Ovary (tissue), 9 donors: Measurements from ENCODE around the gene BTG2. TPM values are rescaled to one million over a fixed set of nuclear protein-coding genes. Genes with fewer than 3 reads are reported as not detected.

Experiments used
- DNase-seq, 5 donors: peaks; one replicate each; pipeline ENCODE4 v3.0.0-alpha.2; 2019 to 2020
- H3K27ac ChIP-seq, 2 donors: fragments of 200-600 bp; one replicate each; pipeline versions ENCODE4 v1.5.1 to v1.8.0; 2019 to 2022
- H3K27me3 ChIP-seq: fragments of 200-600 bp; one replicate; pipeline ENCODE4 v1.8.0; 2022
- H3K36me3 ChIP-seq: fragments of 200-600 bp; sonication (generic); one replicate; pipeline ENCODE4 v1.5.1; 2019
- H3K4me1 ChIP-seq: one replicate; pipeline ENCODE4 v1.8.1; 2013; ENCODE audit warnings: mild to moderate bottlenecking, moderate library complexity; ENCODE audit not compliant: insufficient read depth
- H3K4me3 ChIP-seq: fragments of 200-600 bp; sonication (generic); one replicate; pipeline ENCODE4 v1.5.1; 2017
- H3K9me3 ChIP-seq, 2 donors: fragments of 200-600 bp in 1 of 2; sonication (generic) in 1 of 2; one replicate each; pipeline versions ENCODE4 v1.5.1 to v1.8.1; 2013 to 2019; ENCODE audit warnings: mild to moderate bottlenecking in 1 of 2, moderate library complexity in 1 of 2
- EP300 ChIP-seq: sonication (generic); formaldehyde crosslinking; IDR thresholded peaks from one replicate; pipeline ENCODE4 v1.6.1; 2017; ENCODE audit warnings: antibody characterized with exemption
- POLR2A ChIP-seq: fragments of 450-650 bp; IDR thresholded peaks from one replicate; pipeline ENCODE4 v1.6.1; 2017; ENCODE audit warnings: antibody characterized with exemption, mild to moderate bottlenecking, moderate library complexity
- WGBS, 3 donors: extraction: QIAGEN DNeasy Blood & Tissue Kit in 1 of 3; methylation state at CpG; one replicate each; pipeline versions ENCODE4 v1.1.5 to v1.1.7; 2013 to 2017; 5-methylcytosine and 5-hydroxymethylcytosine counted together
- intact Hi-C, 4 donors: fragments of 100-400 bp; cut with DNase I; formaldehyde crosslinking; loops; one replicate each; pipeline versions ENCODE4 v1.11.0 to v1.15.1; 2022 to 2023
- polyA plus RNA-seq, 2 donors: library from polyadenylated mRNA; stranded (reverse); fragments of 200-250 nt in 1 of 2; fragments of 350-450 nt in 1 of 2; fragmentation: Illumina TruSeq in 1 of 2; extraction: RNeasy Lipid Tissue Mini Kit (QIAGEN cat#74804) in 1 of 2; gene quantifications; one replicate each; pipeline ENCODE4 v1.2.3, GENCODE V29; 2013 to 2014
- small RNA-seq: library from RNA; depleted of rRNA; stranded (forward); fragments of <200 nt; gene quantifications from one replicate; pipeline ENCODE3, GENCODE V24; 2016
- total RNA-seq, 7 donors: library from RNA; depleted of rRNA in 2 of 7; stranded (reverse); fragments of >200 nt in 2 of 7; fragmentation: NEBNext Ultra II Directional in 3 of 7; extraction: Animal tissue kit (Norgen Biotek cat#: 25700) in 3 of 7; gene quantifications; one replicate each; pipeline versions ENCODE4 v1.1.0 to v1.2.4, GENCODE V29; 2016 to 2023
- TF ChIP-seq, protein P1 (sequence below), 3 donors: fragments of 450-650 bp in 2 of 3; fragments of 200-600 bp in 1 of 3; IDR thresholded peaks; one replicate each; pipeline versions ENCODE4 v1.5.1 to v1.8.0; 2016 to 2022; ENCODE audit warnings: antibody characterized with exemption in 3 of 3, mild to moderate bottlenecking in 1 of 3
- donor health status: DM: no; HTN: no; CAD: no; lungs with moderate emphysema.
- donor health status: DM: no; HTN: no; CAD: no.
- donor health status: Bipolar disorder and iron deficiency.
- donor health status: DM: yes; HTN: yes; CAD: no.
- donor health status: DM: no; HTN: no; CAD: no.
- donor health status: DM: yes; HTN: yes; CAD: no.

The BTG2 gene
- total and polyA plus RNA-seq, 9 donors = 113 to 395 (median 202) TPM

DNA sequence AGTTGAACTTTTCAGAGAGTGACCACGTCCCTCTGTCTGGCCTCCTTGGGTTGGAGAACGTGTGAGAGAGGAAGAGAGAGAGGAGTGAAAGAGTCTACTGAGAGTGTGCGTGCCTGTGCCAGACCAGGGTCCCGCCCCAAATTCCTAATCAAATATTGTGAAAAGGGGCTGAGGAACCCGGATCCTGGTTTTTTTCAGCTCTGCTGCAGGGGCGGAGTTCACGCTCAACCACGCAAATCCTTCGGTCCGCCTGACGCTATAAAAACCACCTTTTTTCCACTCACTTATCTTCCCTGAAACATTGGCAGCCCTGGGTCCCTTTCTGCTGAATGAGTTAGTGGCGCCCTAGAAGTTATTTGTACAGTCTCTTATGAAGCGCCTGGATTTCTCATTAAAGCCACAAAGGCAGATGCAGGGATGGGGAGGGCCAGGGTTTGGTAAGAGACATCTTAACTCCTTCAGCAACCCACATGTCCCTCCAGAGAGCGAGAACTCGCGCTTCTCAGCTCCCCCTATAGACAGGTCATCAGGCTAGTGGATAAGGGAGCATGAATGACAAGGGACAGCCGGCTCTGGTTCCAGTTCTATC lies 45.8 kb downstream of the BTG2 start, which contains the start of gene FMOD:
FMOD (minus strand) TSS at position 86 of the 589 bp plus-strand sequence. CDS start 2,852 bp downstream, outside the sequence.
- WGBS, 3 donors = 3 to 8% (median 3%) methylated on average over 17 of the region's 17 CpGs
- Histone ChIP-seq H3K4me3 (peak within 1 kb of the TSS; percentile 46), H3K9me3 (no peaks in the 10 kb centered on the region), H3K27ac (peak within 1 kb of the TSS; percentile 58 to 72), H3K27me3 (no peaks in the 10 kb centered on the region), H3K4me1 (peaks cover 6% of the 10 kb centered on the region), H3K36me3 (no peaks in the 10 kb centered on the region)
- intact Hi-C loops = no loop called here
- TF ChIP-seq EP300 (no peak), POLR2A (peak; percentile 36)
- peak; percentile 78 to 89 (median 80) for DNase-seq

GRCh38 chr1:203353486-203353885 lies 48.2 kb downstream of the BTG2 start:
- H3K4me1 ChIP-seq = peaks cover 6% of the 10 kb centered on the region
- H3K27ac ChIP-seq = no peak overlapping the region
- TF ChIP-seq EP300 = no peak
- TF ChIP-seq, protein P1, sequence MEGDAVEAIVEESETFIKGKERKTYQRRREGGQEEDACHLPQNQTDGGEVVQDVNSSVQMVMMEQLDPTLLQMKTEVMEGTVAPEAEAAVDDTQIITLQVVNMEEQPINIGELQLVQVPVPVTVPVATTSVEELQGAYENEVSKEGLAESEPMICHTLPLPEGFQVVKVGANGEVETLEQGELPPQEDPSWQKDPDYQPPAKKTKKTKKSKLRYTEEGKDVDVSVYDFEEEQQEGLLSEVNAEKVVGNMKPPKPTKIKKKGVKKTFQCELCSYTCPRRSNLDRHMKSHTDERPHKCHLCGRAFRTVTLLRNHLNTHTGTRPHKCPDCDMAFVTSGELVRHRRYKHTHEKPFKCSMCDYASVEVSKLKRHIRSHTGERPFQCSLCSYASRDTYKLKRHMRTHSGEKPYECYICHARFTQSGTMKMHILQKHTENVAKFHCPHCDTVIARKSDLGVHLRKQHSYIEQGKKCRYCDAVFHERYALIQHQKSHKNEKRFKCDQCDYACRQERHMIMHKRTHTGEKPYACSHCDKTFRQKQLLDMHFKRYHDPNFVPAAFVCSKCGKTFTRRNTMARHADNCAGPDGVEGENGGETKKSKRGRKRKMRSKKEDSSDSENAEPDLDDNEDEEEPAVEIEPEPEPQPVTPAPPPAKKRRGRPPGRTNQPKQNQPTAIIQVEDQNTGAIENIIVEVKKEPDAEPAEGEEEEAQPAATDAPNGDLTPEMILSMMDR (IDR thresholded peaks at IDR 0.05) = no peak
- TF ChIP-seq POLR2A = no peak
- no peaks in the 10 kb centered on the region for H3K9me3 ChIP-seq
- intact Hi-C loops = no loop called here
- DNase-seq = peak in 1 of 5 donors; percentile 24
- no peaks in the 10 kb centered on the region for H3K27me3 ChIP-seq
- no peaks in the 10 kb centered on the region for H3K36me3 ChIP-seq
- H3K4me3 ChIP-seq = no peak overlapping the region
- WGBS, 3 donors = 85 to 87% (median 86%) methylated on average over 8 of the region's 8 CpGs

DNA sequence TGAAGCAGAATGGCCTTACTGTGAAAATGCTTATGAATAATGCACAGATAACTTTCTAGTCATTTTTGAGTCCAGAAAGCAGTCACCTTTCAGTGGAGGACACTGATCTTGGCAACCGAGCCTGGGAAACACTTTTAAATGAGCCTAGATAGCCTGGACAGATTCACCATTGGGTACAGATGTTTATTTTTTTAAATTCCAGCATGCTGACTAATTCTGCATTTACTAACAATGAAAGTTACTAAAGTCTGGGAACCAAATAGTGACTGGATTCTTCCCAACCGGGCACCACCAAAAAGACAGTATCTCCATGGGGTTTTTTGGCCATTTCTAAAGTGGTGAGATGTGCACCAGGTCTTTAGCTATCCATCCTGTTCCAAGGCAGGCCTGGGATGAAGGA lies 48.9 kb downstream of the BTG2 start:
- no peak overlapping the region for H3K27ac ChIP-seq
- no peaks in the 10 kb centered on the region for H3K27me3 ChIP-seq
- no peak for DNase-seq
- H3K4me1 ChIP-seq = peaks cover 6% of the 10 kb centered on the region
- no peaks in the 10 kb centered on the region for H3K9me3 ChIP-seq
- TF ChIP-seq EP300 = no peak
- TF ChIP-seq, protein P1 (IDR thresholded peaks at IDR 0.05) = no peak
- no peak for TF ChIP-seq POLR2A
- 27 to 45% (median 29%) methylated on average over 2 of the region's 2 CpGs for WGBS, 3 donors
- H3K4me3 ChIP-seq = no peak overlapping the region
- intact Hi-C loops = no loop called here
- H3K36me3 ChIP-seq = no peaks in the 10 kb centered on the region

- H3K27ac ChIP-seq = no peak overlapping the region
- TF ChIP-seq EP300 = no peak
- TF ChIP-seq, protein P1 (IDR thresholded peaks at IDR 0.05) = no peak
- no peak for TF ChIP-seq POLR2A
- intact Hi-C loops = no loop called here
- peak; percentile 53 to 82 (median 71) for DNase-seq
- no peaks in the 10 kb centered on the region for H3K27me3 ChIP-seq
- peaks cover 3% of the 10 kb centered on the region for H3K4me1 ChIP-seq
- H3K4me3 ChIP-seq = no peak overlapping the region
- no peaks in the 10 kb centered on the region for H3K36me3 ChIP-seq
- H3K9me3 ChIP-seq = no peaks in the 10 kb centered on the region
These were observed 53.8 kb downstream of the BTG2 start for GRCh38 chr1:203359010-203359571.

Small RNA genes within 50 kb of the gene (small RNA-seq; reads per million reads assigned to genes)
- gene AL359837.1 (not detected), gene RNU6-487P (not detected)

Other genes with a start within 250 kb of the BTG2 start
- gene MYOG, start 219.5 kb upstream of the BTG2 start, total RNA-seq = not detected
- gene MYOG, start 219.5 kb upstream of the BTG2 start, polyA plus RNA-seq = not detected
- gene ADORA1, start 177.8 kb upstream of the BTG2 start, total RNA-seq = 1 to 10 TPM in 1 of 7 donors, under 1 TPM in 6; 0.15 to 1.3 (median 0.70) TPM
- under 1 TPM; 0.17 to 0.27 TPM for gene ADORA1, start 177.8 kb upstream of the BTG2 start, polyA plus RNA-seq
- under 1 TPM in 3 of 7 donors, not detected in 4; 0.10 to 0.27 (median 0.23) TPM for gene MYBPH, start 129.7 kb upstream of the BTG2 start, total RNA-seq
- gene MYBPH, start 129.7 kb upstream of the BTG2 start, polyA plus RNA-seq = under 1 TPM in 1 of 2 donors, not detected in 1; 0.04 TPM
- 10 to 100 TPM in 3 of 7 donors, 1 to 10 TPM in 3, not detected in 1; 4.0 to 70.5 (median 10.2) TPM for gene CHI3L1, start 118.8 kb upstream of the BTG2 start, total RNA-seq
- gene CHI3L1, start 118.8 kb upstream of the BTG2 start, polyA plus RNA-seq = 1 to 10 TPM; 6.4 TPM
- gene CHIT1, start 75.8 kb upstream of the BTG2 start, total RNA-seq = 10 to 100 TPM in 1 of 7 donors, 1 to 10 TPM in 1, under 1 TPM in 2, not detected in 3; 0.08 to 26.9 (median 0.77) TPM
- 1 to 10 TPM in 1 of 2 donors, under 1 TPM in 1; 0.50 to 7.0 TPM for gene CHIT1, start 75.8 kb upstream of the BTG2 start, polyA plus RNA-seq
- gene FMOD, start 45.6 kb downstream of the BTG2 start, total RNA-seq = 100 to 1,000 TPM; 110 to 158 (median 137) TPM
- gene FMOD, start 45.6 kb downstream of the BTG2 start, polyA plus RNA-seq = 100 to 1,000 TPM; 116 to 175 TPM
- gene PRELP, start 170.3 kb downstream of the BTG2 start, total RNA-seq = 100 to 1,000 TPM in 3 of 7 donors, 10 to 100 TPM in 4; 40.9 to 185 (median 74.8) TPM
- 100 to 1,000 TPM in 1 of 2 donors, 10 to 100 TPM in 1; 97.8 to 163 TPM for gene PRELP, start 170.3 kb downstream of the BTG2 start, polyA plus RNA-seq
- not detected for gene OPTC, start 188.6 kb downstream of the BTG2 start, total RNA-seq
- under 1 TPM in 1 of 2 donors, not detected in 1; 0.08 TPM for gene OPTC, start 188.6 kb downstream of the BTG2 start, polyA plus RNA-seq